HUDEP-2 (cell line): ENCODE results near the gene PLEKHH1.
"Not testable (repeated sequence)": the region's sequence is repeated elsewhere in the genome, so short reads cannot be mapped to it uniquely, and the experiment has no call there.

Source experiments
- DNase-seq, 76 experiments: peaks; one replicate each; lab custom pipeline; 2025; ENCODE audit not compliant: unreplicated experiment in 76 of 76; lab: John Stamatoyannopoulos, UW

Gene PLEKHH1

DNA sequence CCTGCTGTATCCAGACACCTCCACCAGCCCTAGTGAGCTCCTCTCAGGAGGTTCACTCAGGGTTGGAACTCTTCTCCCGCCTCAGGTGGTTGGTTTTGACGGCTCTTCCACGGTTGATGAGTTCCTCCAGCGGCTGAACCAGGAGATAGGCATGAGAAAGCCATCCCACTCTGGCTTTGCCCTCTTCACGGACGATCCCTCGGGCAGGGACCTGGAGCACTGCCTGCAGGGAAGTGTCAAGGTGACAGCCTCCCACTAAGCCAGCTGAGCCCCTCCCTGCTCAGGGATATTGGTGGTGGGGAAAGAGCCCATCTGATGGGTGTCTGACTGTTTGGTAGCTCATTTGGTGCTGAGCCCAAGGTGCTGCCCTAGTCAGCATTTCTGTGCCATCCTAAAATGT is 46.5 kb downstream of the PLEKHH1 start:
- DNase-seq: no peak

DNA sequence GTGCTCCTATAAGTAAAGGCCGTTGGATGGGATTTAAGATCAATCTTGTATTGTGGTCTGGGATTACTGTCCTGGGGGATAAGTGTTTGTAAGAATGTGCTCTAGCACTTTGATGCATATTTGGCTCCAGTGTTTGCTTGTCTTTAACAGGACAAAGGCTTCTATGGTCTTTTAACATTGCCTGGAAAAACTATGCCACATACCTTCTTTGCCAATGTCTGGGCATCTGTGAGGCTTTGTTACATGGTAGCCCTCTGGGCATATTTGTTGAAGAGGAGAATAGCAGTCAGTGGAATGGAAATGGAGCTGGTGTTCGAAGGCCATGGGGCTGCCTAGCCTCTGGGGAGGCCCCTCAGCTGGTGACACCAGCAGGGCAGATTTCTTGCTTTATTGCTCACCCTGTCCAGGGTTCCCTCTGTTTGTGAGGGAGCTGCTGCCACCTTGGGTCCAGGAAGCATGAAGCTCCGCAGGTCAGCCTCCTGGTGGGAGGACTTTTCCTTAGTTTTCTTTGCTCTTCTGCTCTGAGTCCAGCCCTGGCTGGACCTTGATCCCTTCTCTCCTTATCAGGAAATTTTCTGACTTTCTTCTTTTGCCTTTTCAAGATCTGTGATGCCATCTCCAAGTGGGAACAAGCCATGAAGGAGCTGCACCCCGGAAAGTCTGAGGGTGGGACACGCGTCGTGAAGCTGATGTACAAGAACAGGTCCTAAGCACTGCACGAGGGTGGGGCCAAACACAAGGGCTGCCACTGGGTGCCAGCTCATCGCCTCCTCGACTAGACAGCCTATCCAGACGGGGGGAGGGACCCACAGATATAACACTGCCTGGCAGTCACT is 47.5 kb downstream of the PLEKHH1 start:
- DNase-seq: peak in 8 of 76 experiments; percentile 1 to 31 (median 10)

DNA sequence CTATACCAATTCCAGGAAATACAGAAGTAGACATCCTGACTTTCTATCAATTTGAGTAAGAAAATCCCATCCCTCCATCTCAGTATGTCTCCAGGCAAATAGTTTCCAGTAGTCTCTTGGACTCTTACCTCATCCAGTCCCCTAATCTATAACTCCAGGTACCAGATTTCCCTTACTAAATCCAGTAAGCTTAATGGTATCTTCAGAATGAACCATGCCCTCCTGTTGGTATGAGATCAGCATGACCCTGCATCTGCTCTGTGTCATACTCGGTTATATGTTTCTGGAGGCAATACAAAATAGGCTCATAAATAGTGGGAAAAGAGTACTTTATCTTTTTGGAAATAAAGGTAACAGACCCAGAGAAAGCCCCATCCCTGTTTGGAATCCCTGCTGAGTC is 48.6 kb downstream of the PLEKHH1 start:
- DNase-seq: no peak

- no peak for DNase-seq
These were observed 49.0 kb downstream of the PLEKHH1 start for GRCh38 chr14:67582061-67582460.

- peak in 45 of 76 experiments; percentile 1 to 66 (median 32) for DNase-seq
These were observed 50.9 kb downstream of the PLEKHH1 start for GRCh38 chr14:67583711-67584644.

DNA sequence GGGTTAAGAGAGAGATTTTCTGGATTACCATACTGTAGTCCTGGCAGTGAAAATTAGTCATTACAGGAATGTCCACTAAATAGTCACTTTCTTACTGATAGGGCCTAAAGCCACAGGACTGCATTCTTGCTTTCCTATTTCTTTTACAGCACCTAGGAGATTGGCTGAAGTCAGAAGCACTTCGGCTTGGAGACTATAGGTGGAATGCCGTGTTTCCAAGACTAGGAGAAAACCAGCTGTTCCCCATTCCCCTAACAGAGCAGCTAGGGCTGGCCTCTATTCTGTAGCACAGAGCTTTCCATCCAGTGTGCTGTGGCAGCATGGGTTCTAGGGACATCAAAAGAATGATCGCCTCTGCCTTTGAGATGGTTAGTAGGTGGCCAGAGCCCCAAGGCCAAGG is 51.9 kb downstream of the PLEKHH1 start:
- DNase-seq: no peak

DNA sequence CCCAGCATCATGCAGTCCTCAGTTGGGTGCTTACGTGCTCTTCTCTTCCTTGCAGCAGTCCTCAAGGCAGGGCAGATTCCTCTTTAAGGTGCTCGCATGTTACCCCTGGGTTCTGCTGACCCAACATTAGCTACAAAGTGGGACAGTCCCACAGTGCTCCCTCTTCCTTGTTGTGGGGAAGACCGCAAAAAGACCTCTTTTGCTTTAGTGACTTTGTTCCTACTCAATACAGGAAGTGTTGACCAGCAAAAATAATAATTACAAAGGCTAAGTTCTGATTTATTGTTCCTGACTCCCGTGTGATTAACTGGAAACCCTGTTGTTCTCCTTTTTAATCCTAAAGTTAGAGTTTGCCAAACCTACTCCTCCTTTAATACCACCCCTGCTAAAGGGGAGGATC is 53.3 kb downstream of the PLEKHH1 start:
- DNase-seq: no peak

DNA sequence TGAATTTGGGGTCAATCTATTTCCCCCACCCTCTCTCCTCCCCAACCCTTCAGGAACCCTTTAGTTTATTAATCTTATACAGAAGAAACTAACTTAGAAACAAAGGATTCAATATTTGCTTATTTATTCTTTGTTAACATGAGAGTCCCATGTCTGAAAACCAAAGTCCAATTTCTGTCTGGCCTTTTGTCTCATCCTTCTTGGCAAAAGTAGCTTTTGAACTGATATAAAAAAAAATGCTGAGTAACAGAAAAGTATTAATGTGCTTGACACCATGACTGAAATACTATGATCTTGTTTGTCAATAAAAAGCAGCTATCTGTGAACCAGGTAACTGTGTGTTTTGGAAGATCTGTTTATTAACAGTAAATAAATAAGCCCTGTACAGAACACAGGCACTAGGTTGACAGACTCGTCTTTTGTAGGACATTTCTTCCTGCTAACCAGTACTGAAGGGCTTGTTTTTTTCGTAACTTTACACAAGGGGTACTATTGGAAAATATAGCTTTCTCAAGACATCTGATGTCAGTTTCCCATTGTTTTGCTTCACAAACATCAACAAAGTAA is 56.2 kb downstream of the PLEKHH1 start:
- no peak for DNase-seq

GRCh38 chr14:67593650-67594049 is 60.6 kb downstream of the PLEKHH1 start:
- DNase-seq: not testable (repeated sequence)

- no peak for DNase-seq
These were observed 62.3 kb downstream of the PLEKHH1 start for GRCh38 chr14:67595392-67595791.

GRCh38 chr14:67599698-67600561 is 66.8 kb downstream of the PLEKHH1 start, which contains the start of gene PIGH:
Gene PIGH, minus strand, starts transcription at chr14:67600268. Its CDS starts 65 bp downstream, at chr14:67600203.
- peak in 74 of 76 experiments; percentile 9 to 93 (median 83) for DNase-seq

DNA sequence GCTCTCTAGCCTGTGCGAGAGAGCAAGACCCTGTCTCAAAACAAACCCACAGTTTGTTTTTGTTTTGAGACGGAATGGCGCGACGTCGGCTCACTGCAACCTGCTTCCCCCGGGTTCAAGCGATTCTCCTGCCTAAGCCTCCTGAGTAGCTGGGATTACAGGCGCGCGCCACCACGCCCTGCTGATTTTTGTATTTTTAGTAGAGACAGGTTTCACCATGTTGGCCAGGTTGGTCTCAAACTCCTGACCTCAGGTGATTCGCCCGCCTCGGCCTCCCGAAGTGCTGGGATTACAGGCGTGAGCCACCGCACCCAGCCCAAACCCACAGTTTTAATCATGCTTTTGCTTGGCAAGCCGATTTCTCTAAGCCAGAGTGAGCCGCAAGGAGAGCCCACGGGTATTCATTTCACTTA is 67.5 kb downstream of the PLEKHH1 start:
- not testable (repeated sequence) for DNase-seq

DNA sequence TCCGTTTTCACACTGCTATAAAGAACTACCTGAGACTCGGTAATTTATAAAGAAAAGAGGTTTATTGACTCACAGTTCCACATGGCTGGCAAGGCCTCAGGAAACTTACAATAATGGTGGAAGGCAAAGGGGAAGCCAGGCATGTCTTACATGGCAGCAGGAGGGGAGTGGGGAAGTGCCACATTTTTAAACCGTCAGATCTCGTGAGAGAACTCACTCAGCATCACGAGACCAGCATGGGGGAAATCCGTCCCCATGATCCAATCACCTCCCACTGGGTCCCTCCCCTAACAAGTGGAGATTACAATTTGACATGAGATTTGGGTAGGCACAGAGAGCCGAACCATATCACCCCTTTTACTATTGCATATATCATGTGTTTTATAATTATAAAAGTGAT is 69.0 kb downstream of the PLEKHH1 start:
- DNase-seq: no peak

- no peak for DNase-seq
These were observed 70.0 kb downstream of the PLEKHH1 start for GRCh38 chr14:67602995-67603545.

GRCh38 chr14:67607646-67608045 is 74.6 kb downstream of the PLEKHH1 start:
- DNase-seq: no peak

DNA sequence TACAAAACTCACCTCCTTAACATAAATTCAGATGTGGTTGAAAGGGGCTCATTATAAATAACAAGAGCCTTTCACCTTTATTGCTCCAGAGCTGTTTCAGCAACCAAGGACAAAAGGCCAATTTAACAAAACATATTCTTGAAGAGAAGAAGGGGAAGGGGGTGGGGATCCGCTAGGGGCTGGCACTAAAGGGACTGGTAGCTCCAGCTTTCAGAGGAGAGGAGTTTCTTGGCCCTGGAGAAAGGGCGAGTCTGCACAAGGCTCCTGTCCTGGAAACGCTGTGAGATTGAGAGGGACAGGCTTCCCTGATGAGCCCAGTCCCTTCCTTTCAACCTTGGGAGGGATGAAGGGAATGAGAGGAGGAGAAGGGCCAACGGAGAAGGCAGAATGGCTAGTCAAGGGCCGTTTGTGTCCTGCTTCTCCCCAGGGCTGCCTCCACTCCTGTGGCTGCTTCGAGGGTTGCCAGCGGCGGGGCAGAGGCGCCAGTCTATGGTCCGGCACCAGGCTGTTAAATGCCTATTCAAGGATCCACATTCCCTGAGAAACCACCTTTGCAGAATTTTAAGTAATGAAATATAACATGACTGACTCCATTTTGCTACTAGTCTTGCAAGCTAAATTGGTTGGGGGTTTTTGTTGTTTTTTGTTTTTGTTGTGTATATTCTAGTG is 76.7 kb downstream of the PLEKHH1 start:
- no peak for DNase-seq

GRCh38 chr14:67610491-67610890 is 77.4 kb downstream of the PLEKHH1 start:
- no peak for DNase-seq

DNA sequence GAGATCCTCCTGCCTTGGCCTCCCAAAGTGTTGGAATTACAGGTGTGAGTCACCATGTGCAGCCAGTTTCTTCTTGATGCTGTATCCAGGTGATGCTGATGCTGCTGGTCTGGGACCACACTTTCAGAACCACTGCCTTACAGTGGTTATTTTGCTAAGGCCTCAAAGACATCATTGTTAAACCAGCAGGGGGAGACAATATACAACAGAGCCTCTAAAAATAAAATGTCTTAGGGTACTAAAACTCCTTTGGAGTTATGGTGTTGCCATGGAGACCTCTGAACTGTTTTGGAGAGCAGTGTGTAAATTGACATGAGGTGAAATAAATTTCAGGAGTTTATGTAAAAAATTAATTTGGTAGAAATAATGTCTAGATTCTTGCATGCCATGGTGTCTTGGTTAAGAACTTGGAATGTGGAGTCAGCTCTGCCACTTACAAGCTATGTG is 85.5 kb downstream of the PLEKHH1 start:
- DNase-seq: peak in 34 of 76 experiments; percentile 3 to 78 (median 50)
